ENCODE results near the gene DDX11.
"Not testable (repeated sequence)": the region's sequence is repeated elsewhere in the genome, so short reads cannot be mapped to it uniquely, and the experiment has no call there.

DDX11 gene

DNA sequence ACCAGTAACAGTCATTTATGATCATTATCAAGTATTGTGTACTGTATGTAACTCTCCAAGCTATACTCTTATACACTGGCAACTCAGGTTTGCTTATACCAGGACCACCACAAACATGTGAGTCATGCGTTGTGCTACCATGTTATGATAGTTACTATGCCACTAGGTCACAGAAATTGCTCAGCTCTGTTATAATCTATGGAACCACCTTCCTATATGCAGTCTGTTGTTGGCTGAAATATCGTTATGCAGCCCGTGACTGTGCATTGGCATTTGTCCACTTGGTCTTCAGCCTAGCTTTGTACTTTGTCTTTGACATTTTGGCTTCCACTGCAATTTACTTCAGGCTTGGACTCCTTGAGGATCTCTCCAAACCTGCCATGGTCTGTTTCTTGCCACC lies 7.5 kb upstream of the DDX11 start:
- not testable (repeated sequence) for H3K27ac ChIP-seq (ENCODE audit: low read depth, low read length); H3K4me3 ChIP-seq (ENCODE audit: low read depth, low read length); H3K27me3 ChIP-seq (ENCODE audit: control insufficient read depth, insufficient read depth, low read length); H3K36me3 ChIP-seq (ENCODE audit: control insufficient read depth, insufficient read depth, low read length); H3K9ac ChIP-seq (ENCODE audit: low read length); H3K9me3 ChIP-seq (ENCODE audit: control insufficient read depth, insufficient read depth, low read depth, low read length); H3K4me1 ChIP-seq (ENCODE audit: control insufficient read depth, insufficient read depth, low read length)

- H3K9me3 ChIP-seq (ENCODE audit: control insufficient read depth, insufficient read depth, low read depth, low read length): not testable (repeated sequence)
Measured at GRCh38 chr12:31067656-31068055, 6.0 kb upstream of the DDX11 start.

GRCh38 chr12:31070971-31071740 lies 2.5 kb upstream of the DDX11 start:
- not testable (repeated sequence) for H3K9ac ChIP-seq (ENCODE audit: low read length); H3K27ac ChIP-seq (ENCODE audit: low read depth, low read length); H3K27me3 ChIP-seq (ENCODE audit: control insufficient read depth, insufficient read depth, low read length); H3K36me3 ChIP-seq (ENCODE audit: control insufficient read depth, insufficient read depth, low read length); H3K9me3 ChIP-seq (ENCODE audit: control insufficient read depth, insufficient read depth, low read depth, low read length); H3K4me3 ChIP-seq (ENCODE audit: low read depth, low read length); H3K4me1 ChIP-seq (ENCODE audit: control insufficient read depth, insufficient read depth, low read length)

More at GRCh38 chr12:31067656-31068055, 6.0 kb upstream of the DDX11 start:
- not testable (repeated sequence) for H3K27me3 ChIP-seq (ENCODE audit: control insufficient read depth, insufficient read depth, low read length); H3K27ac ChIP-seq (ENCODE audit: low read depth, low read length); H3K4me3 ChIP-seq (ENCODE audit: low read depth, low read length); H3K36me3 ChIP-seq (ENCODE audit: control insufficient read depth, insufficient read depth, low read length); H3K9ac ChIP-seq (ENCODE audit: low read length); H3K4me1 ChIP-seq (ENCODE audit: control insufficient read depth, insufficient read depth, low read length)

DNA sequence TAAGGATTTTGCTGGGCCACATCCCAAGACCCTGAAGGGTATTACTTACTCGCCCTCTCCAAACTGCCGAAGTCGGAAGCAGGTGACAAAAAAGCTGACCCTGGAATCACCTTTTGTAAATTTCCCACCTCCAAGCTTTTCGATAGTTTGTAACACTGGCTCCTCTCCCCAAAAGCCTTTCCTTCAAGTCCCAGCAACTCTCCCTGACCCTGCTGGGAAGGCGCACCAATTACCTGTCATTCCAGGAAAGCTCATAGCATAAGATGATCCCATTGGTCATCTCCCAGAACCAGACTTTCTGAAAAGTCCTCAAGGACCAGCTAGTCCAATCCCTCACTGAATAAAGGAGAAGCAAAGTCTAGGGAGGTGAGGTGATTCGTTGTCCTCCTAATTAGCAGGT lies 698 bp upstream of the DDX11 start:
- not testable (repeated sequence) for H3K9me3 ChIP-seq (ENCODE audit: control insufficient read depth, insufficient read depth, low read depth, low read length); H3K27me3 ChIP-seq (ENCODE audit: control insufficient read depth, insufficient read depth, low read length); H3K27ac ChIP-seq (ENCODE audit: low read depth, low read length); H3K4me1 ChIP-seq (ENCODE audit: control insufficient read depth, insufficient read depth, low read length); H3K36me3 ChIP-seq (ENCODE audit: control insufficient read depth, insufficient read depth, low read length)
- peak overlapping the region; percentile 88 for H3K4me3 ChIP-seq (ENCODE audit: low read depth, low read length)
- peak overlapping the region; percentile 88 for H3K9ac ChIP-seq (ENCODE audit: low read length)

GRCh38 chr12:31074333-31074874 lies 744 bp downstream of the DDX11 start:
- not testable (repeated sequence) for H3K27me3 ChIP-seq (ENCODE audit: control insufficient read depth, insufficient read depth, low read length); H3K9me3 ChIP-seq (ENCODE audit: control insufficient read depth, insufficient read depth, low read depth, low read length); H3K4me1 ChIP-seq (ENCODE audit: control insufficient read depth, insufficient read depth, low read length); H3K36me3 ChIP-seq (ENCODE audit: control insufficient read depth, insufficient read depth, low read length)
- H3K27ac ChIP-seq (ENCODE audit: low read depth, low read length): peak overlapping the region; percentile 76; the same call in 1 of the 2 replicates
- peak overlapping the region; percentile 88 for H3K4me3 ChIP-seq (ENCODE audit: low read depth, low read length)
- peak overlapping the region; percentile 88 for H3K9ac ChIP-seq (ENCODE audit: low read length)

DNA sequence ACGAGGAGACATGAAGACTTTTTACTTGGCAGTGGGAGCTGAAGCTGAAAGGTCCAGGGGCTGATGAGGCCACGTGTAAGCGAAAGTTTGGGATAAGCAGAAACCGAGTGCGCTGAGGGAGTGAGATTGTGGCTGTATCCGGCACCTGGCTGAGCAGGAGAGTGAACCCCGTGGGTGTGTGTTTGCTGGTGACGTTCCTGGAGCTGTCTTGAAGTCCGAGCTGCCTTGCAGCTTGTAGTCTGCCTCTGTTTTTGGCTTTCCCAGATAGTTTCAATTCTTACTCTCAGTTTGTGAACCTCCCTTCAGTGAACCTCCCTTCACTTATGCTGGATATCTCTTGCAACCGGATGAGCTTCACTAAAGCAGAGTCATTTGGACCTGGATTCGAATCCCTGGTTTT lies 2.5 kb downstream of the DDX11 start:
- peaks cover 15% of the 10 kb centered on the region for H3K4me1 ChIP-seq (ENCODE audit: control insufficient read depth, insufficient read depth, low read length)
- not testable (repeated sequence) for H3K27me3 ChIP-seq (ENCODE audit: control insufficient read depth, insufficient read depth, low read length); H3K9ac ChIP-seq (ENCODE audit: low read length); H3K36me3 ChIP-seq (ENCODE audit: control insufficient read depth, insufficient read depth, low read length); H3K9me3 ChIP-seq (ENCODE audit: control insufficient read depth, insufficient read depth, low read depth, low read length); H3K27ac ChIP-seq (ENCODE audit: low read depth, low read length); H3K4me3 ChIP-seq (ENCODE audit: low read depth, low read length)

- not testable (repeated sequence) for H3K27me3 ChIP-seq (ENCODE audit: control insufficient read depth, insufficient read depth, low read length); H3K9ac ChIP-seq (ENCODE audit: low read length); H3K27ac ChIP-seq (ENCODE audit: low read depth, low read length); H3K4me3 ChIP-seq (ENCODE audit: low read depth, low read length); H3K9me3 ChIP-seq (ENCODE audit: control insufficient read depth, insufficient read depth, low read depth, low read length)
- Histone ChIP-seq H3K4me1 (ENCODE audit: control insufficient read depth, insufficient read depth, low read length) (peaks cover 15% of the 10 kb centered on the region), H3K36me3 (ENCODE audit: control insufficient read depth, insufficient read depth, low read length) (peaks cover 11% of the 10 kb centered on the region)
Measured at GRCh38 chr12:31077095-31077494, 3.4 kb downstream of the DDX11 start.

DNA sequence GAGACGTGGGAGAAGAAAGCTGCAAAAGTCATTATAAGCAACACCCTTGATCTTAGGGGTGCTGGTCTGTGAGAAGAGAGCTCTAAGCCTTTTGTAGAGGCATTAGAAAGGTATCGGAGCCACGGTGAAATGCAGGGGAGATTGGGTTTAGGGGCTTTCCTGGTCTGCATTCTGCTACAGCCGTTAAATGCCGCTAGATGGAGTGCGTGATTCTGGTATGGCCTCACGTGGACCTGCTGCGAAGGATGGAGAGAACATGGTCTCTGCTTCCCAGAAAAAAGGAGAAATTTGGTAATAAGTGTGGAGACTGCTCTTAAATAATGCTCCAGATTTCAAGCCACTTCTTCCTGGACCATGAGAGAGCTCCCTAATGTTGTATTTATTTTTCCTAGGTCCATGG lies 4.3 kb downstream of the DDX11 start:
- not testable (repeated sequence) for H3K27ac ChIP-seq (ENCODE audit: low read depth, low read length); H3K9me3 ChIP-seq (ENCODE audit: control insufficient read depth, insufficient read depth, low read depth, low read length); H3K4me3 ChIP-seq (ENCODE audit: low read depth, low read length); H3K27me3 ChIP-seq (ENCODE audit: control insufficient read depth, insufficient read depth, low read length); H3K9ac ChIP-seq (ENCODE audit: low read length)
- Histone ChIP-seq H3K36me3 (ENCODE audit: control insufficient read depth, insufficient read depth, low read length) (peaks cover 16% of the 10 kb centered on the region), H3K4me1 (ENCODE audit: control insufficient read depth, insufficient read depth, low read length) (peaks cover 15% of the 10 kb centered on the region)

GRCh38 chr12:31079421-31079820 lies 5.8 kb downstream of the DDX11 start:
- not testable (repeated sequence) for H3K27me3 ChIP-seq (ENCODE audit: control insufficient read depth, insufficient read depth, low read length); H3K9me3 ChIP-seq (ENCODE audit: control insufficient read depth, insufficient read depth, low read depth, low read length); H3K27ac ChIP-seq (ENCODE audit: low read depth, low read length); H3K9ac ChIP-seq (ENCODE audit: low read length); H3K4me3 ChIP-seq (ENCODE audit: low read depth, low read length)
- Histone ChIP-seq H3K4me1 (ENCODE audit: control insufficient read depth, insufficient read depth, low read length) (peaks cover 15% of the 10 kb centered on the region), H3K36me3 (ENCODE audit: control insufficient read depth, insufficient read depth, low read length) (peaks cover 26% of the 10 kb centered on the region)

GRCh38 chr12:31080221-31080620 lies 6.6 kb downstream of the DDX11 start:
- H3K27me3 ChIP-seq (ENCODE audit: control insufficient read depth, insufficient read depth, low read length); H3K4me3 ChIP-seq (ENCODE audit: low read depth, low read length); H3K9me3 ChIP-seq (ENCODE audit: control insufficient read depth, insufficient read depth, low read depth, low read length): not testable (repeated sequence)
- H3K27ac ChIP-seq (ENCODE audit: low read depth, low read length): 0 out of 2 replicates have a peak overlapping the region, but pooled peaks have one; percentile 21
- peaks cover 34% of the 10 kb centered on the region for H3K36me3 ChIP-seq (ENCODE audit: control insufficient read depth, insufficient read depth, low read length)
- peaks cover 15% of the 10 kb centered on the region for H3K4me1 ChIP-seq (ENCODE audit: control insufficient read depth, insufficient read depth, low read length)
- H3K9ac ChIP-seq (ENCODE audit: low read length): peak overlapping the region; percentile 29

- H3K27ac ChIP-seq (ENCODE audit: low read depth, low read length); H3K27me3 ChIP-seq (ENCODE audit: control insufficient read depth, insufficient read depth, low read length); H3K9me3 ChIP-seq (ENCODE audit: control insufficient read depth, insufficient read depth, low read depth, low read length); H3K4me3 ChIP-seq (ENCODE audit: low read depth, low read length); H3K9ac ChIP-seq (ENCODE audit: low read length): not testable (repeated sequence)
- peaks cover 12% of the 10 kb centered on the region for H3K4me1 ChIP-seq (ENCODE audit: control insufficient read depth, insufficient read depth, low read length)
- peaks cover 44% of the 10 kb centered on the region for H3K36me3 ChIP-seq (ENCODE audit: control insufficient read depth, insufficient read depth, low read length)
Measured at GRCh38 chr12:31081274-31081673, 7.6 kb downstream of the DDX11 start.
